Measurements from ENCODE around the gene TPD52L3. TPM values are rescaled to one million over a fixed set of nuclear protein-coding genes. Genes with fewer than 3 reads are reported as not detected.

Gene TPD52L3
- not detected in 2 replicates for total RNA-seq

GRCh38 chr9:6328103-6328502, at the start of gene TPD52L3:
Gene TPD52L3 (plus strand): TSS chr9:6328375. CDS start chr9:6328596, 221 bp downstream.

Other genes with a start within 250 kb of the TPD52L3 start
- gene IL33, start 112.6 kb upstream of the TPD52L3 start, total RNA-seq: 79.0 and 83.6 TPM in 2 replicates
- 51.3 and 52.3 TPM in 2 replicates for gene UHRF2, start 84.8 kb downstream of the TPD52L3 start, total RNA-seq

Data from bronchial smooth muscle cell (primary cell).